GM23338 (cell line): ENCODE measurements around the gene DPYD.

Experiments
- CREB1 ChIP-seq: fragments of 250-450 bp; sonication (Bioruptor Pico); IDR thresholded peaks from 2 replicates; pipeline ENCODE4 v1.5.0; 2020; ENCODE audit warnings: low read depth, mild to moderate bottlenecking, moderate library complexity
- EZH2 ChIP-seq: fragments of 200-600 bp; sonication (generic); IDR thresholded peaks from one replicate; pipeline ENCODE4 v1.8.0; 2017; ENCODE audit warnings: antibody characterized with exemption, mild to moderate bottlenecking, low read depth; ENCODE audit not compliant: unreplicated experiment
- JUNB ChIP-seq: IDR thresholded peaks from one replicate; pipeline ENCODE4 v1.6.1; 2016; ENCODE audit warnings: antibody characterized with exemption; ENCODE audit not compliant: unreplicated experiment
- NANOG ChIP-seq: IDR thresholded peaks from 2 replicates; pipeline ENCODE4 v1.6.1; 2016; ENCODE audit warnings: antibody characterized with exemption, borderline replicate concordance
- POLR2AphosphoS5 ChIP-seq: IDR thresholded peaks from 2 replicates; pipeline ENCODE4 v1.6.1; 2016; ENCODE audit warnings: antibody characterized with exemption, low read depth
- REST ChIP-seq: IDR thresholded peaks from one replicate; pipeline ENCODE4 v1.6.1; 2018; ENCODE audit warnings: antibody characterized with exemption; ENCODE audit not compliant: unreplicated experiment
- TF ChIP-seq, protein P1 (sequence below), 2 experiments: fragments of 200-600 bp in 1 of 2; sonication (generic) in 1 of 2; conservative IDR thresholded peaks; 2 replicates each; pipeline versions ENCODE4 v1.5.1 to v1.6.1; 2016 to 2017; ENCODE audit warnings: antibody characterized with exemption in 2 of 2, low read depth in 2 of 2, mild to moderate bottlenecking in 2 of 2, moderate library complexity in 1 of 2
- TF ChIP-seq, protein P2 (sequence below): IDR thresholded peaks from 2 replicates; pipeline ENCODE4 v1.6.1; 2016; ENCODE audit warnings: antibody characterized with exemption

DNA sequence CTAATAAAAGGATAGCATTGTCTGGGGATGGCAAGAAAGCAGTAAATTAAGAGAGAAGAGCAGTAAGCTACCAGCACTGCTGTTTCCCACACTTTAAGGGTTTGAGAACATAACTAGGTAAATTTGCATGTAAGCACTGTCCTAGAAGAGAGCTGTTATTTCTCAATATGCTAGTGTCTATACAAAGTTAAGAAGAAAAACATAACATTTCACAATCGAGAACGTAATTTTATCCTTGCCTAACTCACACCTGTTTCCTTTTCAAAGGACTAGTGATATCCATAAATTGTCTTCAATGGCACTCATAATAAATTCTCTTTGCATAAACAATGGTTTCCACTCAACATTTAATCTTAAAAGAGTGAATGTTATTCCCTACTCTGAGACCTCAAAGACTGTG lies 623.2 kb downstream of the DPYD start:
- TF ChIP-seq, protein P1, sequence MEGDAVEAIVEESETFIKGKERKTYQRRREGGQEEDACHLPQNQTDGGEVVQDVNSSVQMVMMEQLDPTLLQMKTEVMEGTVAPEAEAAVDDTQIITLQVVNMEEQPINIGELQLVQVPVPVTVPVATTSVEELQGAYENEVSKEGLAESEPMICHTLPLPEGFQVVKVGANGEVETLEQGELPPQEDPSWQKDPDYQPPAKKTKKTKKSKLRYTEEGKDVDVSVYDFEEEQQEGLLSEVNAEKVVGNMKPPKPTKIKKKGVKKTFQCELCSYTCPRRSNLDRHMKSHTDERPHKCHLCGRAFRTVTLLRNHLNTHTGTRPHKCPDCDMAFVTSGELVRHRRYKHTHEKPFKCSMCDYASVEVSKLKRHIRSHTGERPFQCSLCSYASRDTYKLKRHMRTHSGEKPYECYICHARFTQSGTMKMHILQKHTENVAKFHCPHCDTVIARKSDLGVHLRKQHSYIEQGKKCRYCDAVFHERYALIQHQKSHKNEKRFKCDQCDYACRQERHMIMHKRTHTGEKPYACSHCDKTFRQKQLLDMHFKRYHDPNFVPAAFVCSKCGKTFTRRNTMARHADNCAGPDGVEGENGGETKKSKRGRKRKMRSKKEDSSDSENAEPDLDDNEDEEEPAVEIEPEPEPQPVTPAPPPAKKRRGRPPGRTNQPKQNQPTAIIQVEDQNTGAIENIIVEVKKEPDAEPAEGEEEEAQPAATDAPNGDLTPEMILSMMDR (conservative IDR thresholded peaks at IDR 0.05; ENCODE audit: low read depth in 2 of 2): no peak
- TF ChIP-seq POLR2AphosphoS5: no peak
- TF ChIP-seq, protein P2, sequence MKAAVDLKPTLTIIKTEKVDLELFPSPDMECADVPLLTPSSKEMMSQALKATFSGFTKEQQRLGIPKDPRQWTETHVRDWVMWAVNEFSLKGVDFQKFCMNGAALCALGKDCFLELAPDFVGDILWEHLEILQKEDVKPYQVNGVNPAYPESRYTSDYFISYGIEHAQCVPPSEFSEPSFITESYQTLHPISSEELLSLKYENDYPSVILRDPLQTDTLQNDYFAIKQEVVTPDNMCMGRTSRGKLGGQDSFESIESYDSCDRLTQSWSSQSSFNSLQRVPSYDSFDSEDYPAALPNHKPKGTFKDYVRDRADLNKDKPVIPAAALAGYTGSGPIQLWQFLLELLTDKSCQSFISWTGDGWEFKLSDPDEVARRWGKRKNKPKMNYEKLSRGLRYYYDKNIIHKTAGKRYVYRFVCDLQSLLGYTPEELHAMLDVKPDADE: no peak
- no peak for TF ChIP-seq REST
- no peak for TF ChIP-seq JUNB
- TF ChIP-seq EZH2: no peak
- TF ChIP-seq NANOG: no peak
- TF ChIP-seq CREB1 (CRISPR knock-in tag): no peak
